Ishikawa (cell line): ENCODE results near the gene NCKIPSD.

Source experiments
- CEBPB ChIP-seq: IDR thresholded peaks from 2 replicates; pipeline ENCODE4 v1.6.1; 2012
- CREB1 ChIP-seq: IDR thresholded peaks from 2 replicates; pipeline ENCODE4 v1.6.1; 2012; ENCODE audit warnings: low read depth
- EGR1 ChIP-seq: IDR thresholded peaks from 2 replicates; pipeline ENCODE4 v1.6.1; 2012
- EP300 ChIP-seq: IDR thresholded peaks from 2 replicates; pipeline ENCODE4 v1.6.1; 2012; ENCODE audit warnings: borderline replicate concordance
- FOXM1 ChIP-seq: IDR thresholded peaks from 2 replicates; pipeline ENCODE4 v1.6.1; 2012; ENCODE audit warnings: low read depth, borderline replicate concordance
- NFIC ChIP-seq: IDR thresholded peaks from 2 replicates; pipeline ENCODE4 v1.6.1; 2012
- RAD21 ChIP-seq: IDR thresholded peaks from 2 replicates; pipeline ENCODE4 v1.6.1; 2012; ENCODE audit warnings: low read depth
- REST ChIP-seq: IDR thresholded peaks from 2 replicates; pipeline ENCODE4 v1.6.1; 2012; ENCODE audit warnings: low read depth, mild to moderate bottlenecking
- TAF1 ChIP-seq: IDR thresholded peaks from 2 replicates; pipeline ENCODE4 v1.6.1; 2012; ENCODE audit warnings: low read depth, mild to moderate bottlenecking
- TCF12 ChIP-seq: IDR thresholded peaks from 2 replicates; pipeline ENCODE4 v1.6.1; 2012; ENCODE audit warnings: low read depth
- TEAD4 ChIP-seq: IDR thresholded peaks from 2 replicates; pipeline ENCODE4 v1.6.1; 2012
- YY1 ChIP-seq: IDR thresholded peaks from 2 replicates; pipeline ENCODE4 v1.6.1; 2012; ENCODE audit warnings: low read depth
- ZBTB7A ChIP-seq: IDR thresholded peaks from 2 replicates; pipeline ENCODE4 v1.6.1; 2012; ENCODE audit warnings: low read depth
- TF ChIP-seq, protein P1 (sequence below): IDR thresholded peaks from 2 replicates; pipeline ENCODE4 v1.6.1; 2012
- TF ChIP-seq, protein P2 (sequence below): IDR thresholded peaks from 2 replicates; pipeline ENCODE4 v1.6.1; 2012

NCKIPSD gene

DNA sequence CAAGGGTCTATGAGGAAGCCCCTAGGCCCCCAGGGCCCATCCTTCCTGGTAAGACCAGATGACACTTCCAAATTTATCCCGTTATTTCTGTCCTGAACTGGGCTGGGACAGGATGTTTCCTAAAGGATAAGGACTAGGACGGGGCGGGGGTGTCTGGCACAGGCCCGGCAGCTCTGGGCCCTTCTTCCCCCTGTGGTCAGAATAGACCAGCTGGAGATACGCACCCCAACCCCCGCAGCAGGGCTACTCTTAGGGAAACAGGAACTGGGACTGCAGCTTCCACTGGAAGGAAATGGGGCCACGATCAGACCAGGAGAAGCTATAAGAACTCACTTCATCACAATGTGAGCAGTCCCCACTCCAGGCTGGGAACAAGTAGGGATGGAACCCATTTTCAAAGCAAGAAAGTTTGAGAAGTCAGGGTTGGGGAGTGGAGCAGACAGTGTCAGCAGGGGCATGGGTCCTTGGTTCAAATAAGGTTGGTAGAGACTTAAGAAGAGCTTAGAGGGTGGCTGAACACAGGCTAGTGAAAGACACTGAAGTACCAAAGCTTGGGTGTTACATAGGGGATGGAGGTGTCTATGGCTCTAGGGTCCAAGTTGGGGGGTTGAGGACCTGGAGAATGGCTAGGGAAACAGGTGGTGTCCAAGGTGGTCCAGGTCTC lies 1.1 kb downstream of the NCKIPSD start:
- TF ChIP-seq CEBPB (no peak), TEAD4 (no peak), TCF12 (no peak), NFIC (no peak), EP300 (no peak), FOXM1 (no peak), YY1 (no peak)
- TF ChIP-seq, protein P1, sequence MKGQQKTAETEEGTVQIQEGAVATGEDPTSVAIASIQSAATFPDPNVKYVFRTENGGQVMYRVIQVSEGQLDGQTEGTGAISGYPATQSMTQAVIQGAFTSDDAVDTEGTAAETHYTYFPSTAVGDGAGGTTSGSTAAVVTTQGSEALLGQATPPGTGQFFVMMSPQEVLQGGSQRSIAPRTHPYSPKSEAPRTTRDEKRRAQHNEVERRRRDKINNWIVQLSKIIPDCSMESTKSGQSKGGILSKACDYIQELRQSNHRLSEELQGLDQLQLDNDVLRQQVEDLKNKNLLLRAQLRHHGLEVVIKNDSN = no peak
- TF ChIP-seq, protein P2, sequence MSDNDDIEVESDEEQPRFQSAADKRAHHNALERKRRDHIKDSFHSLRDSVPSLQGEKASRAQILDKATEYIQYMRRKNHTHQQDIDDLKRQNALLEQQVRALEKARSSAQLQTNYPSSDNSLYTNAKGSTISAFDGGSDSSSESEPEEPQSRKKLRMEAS = no peak

DNA sequence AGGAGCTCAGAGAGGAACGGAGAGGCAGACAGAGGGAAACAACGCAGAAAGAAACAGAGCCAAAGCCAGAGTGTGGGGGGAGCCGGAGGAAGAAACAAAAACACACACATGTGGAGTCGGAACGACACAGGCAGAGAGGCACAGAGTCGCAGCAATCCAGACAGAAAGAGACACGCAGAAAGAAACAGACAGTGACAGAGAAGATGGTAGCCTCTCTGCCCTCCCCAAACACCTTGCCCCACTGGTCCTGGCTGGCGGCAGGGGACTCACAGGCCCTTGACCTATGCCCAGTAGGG lies 1.7 kb downstream of the NCKIPSD start:
- TF ChIP-seq TAF1 = no peak
- TF ChIP-seq YY1 = no peak
- TF ChIP-seq, protein P1 = no peak
- no peak for TF ChIP-seq FOXM1
- TF ChIP-seq TEAD4 = no peak
- TF ChIP-seq, protein P2 = no peak
- no peak for TF ChIP-seq ZBTB7A
- TF ChIP-seq REST = no peak
- TF ChIP-seq NFIC = no peak
- TF ChIP-seq CREB1 = no peak
- TF ChIP-seq RAD21 = no peak

- TF ChIP-seq RAD21 (no peak), NFIC (no peak), ZBTB7A (no peak)
- TF ChIP-seq, protein P2 = no peak
Measured at GRCh38 chr3:48682786-48683185, 2.9 kb downstream of the NCKIPSD start.

DNA sequence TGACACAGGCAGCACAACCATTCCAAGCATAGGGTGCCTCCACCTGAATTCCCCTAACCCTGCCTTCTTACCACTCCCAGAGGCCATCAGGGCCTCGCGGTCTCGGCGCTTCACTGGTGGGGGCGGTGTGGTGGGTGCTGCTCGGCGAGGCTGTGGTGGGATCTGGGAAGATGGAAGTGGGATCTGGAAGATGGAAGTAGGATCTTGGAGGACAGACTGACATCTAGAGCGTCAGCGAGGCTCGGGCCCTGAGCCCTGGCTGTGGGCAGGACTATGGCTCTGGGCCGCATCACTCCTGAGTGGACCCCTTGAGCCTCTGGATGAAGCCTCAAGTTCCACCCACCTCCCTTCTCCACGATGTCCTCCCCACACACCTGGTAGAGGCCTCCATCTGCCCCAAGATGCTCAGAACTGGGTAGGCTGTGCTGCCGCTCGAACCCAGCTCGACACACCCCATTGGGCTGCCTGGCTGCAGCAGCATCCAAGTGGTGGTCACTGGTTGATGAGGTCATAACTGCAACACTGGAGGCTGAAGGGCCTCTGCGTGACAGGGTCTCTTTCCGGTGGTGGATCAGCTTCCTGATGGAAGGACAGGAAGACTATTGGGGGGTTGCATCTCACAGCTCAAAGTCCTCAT lies 3.6 kb downstream of the NCKIPSD start:
- TF ChIP-seq REST (no peak), CREB1 (no peak), ZBTB7A (no peak), NFIC (no peak), EGR1 (no peak), YY1 (no peak), TEAD4 (no peak), CEBPB (no peak), EP300 (no peak), TAF1 (no peak), TCF12 (no peak), RAD21 (no peak), FOXM1 (no peak)
- TF ChIP-seq, protein P1 = no peak
- TF ChIP-seq, protein P2 = no peak

DNA sequence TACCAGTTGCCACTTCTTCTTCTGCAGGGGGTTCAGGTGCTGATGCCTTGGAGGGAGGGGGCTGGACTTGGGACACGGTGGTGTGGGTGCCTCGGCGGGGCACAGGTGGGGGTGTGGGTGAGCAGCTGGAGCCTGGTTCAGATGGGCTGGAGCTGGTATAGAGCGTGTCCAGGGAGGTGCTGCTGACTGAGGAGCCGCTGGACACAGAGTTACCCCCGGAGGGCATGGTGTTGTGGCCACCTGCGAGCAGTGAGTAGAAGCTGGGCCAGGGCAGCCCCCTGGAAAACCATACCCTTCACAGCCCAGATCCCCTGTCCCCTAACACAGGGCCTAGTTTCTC lies 4.2 kb downstream of the NCKIPSD start:
- TF ChIP-seq CEBPB = no peak
- TF ChIP-seq REST = no peak
- TF ChIP-seq TEAD4 = no peak
- no peak for TF ChIP-seq ZBTB7A
- no peak for TF ChIP-seq RAD21
